SIG-M5 (cell line): ENCODE results near the gene SPTBN4.
"Not testable (repeated sequence)": the region's sequence is repeated elsewhere in the genome, so short reads cannot be mapped to it uniquely, and the experiment has no call there.

Experiments
- DNase-seq: peaks from one replicate; lab custom pipeline; 2025; lab: John Stamatoyannopoulos, UW

The SPTBN4 gene

GRCh38 chr19:40465025-40465556, 1.7 kb upstream of the SPTBN4 start:
- DNase-seq = peak; percentile 53

- DNase-seq = peak; percentile 78
These were observed 1.1 kb upstream of the SPTBN4 start, which contains the start of gene BLVRB for GRCh38 chr19:40465557-40466218. BLVRB (minus strand) TSS chr19:40465745; CDS start chr19:40465688, 57 bp downstream.

GRCh38 chr19:40466219-40466984, 399 bp upstream of the SPTBN4 start:
- DNase-seq = no peak

GRCh38 chr19:40469011-40469410, 2.2 kb downstream of the SPTBN4 start:
- no peak for DNase-seq

- DNase-seq = no peak
These were observed 4.3 kb downstream of the SPTBN4 start for GRCh38 chr19:40471111-40471510.

GRCh38 chr19:40472516-40472915, 5.7 kb downstream of the SPTBN4 start:
- DNase-seq = no peak

- no peak for DNase-seq
These were observed 7.9 kb downstream of the SPTBN4 start for GRCh38 chr19:40474737-40475136.

- DNase-seq = not testable (repeated sequence)
These were observed 9.3 kb downstream of the SPTBN4 start for GRCh38 chr19:40475878-40476644.

GRCh38 chr19:40486017-40486416, 19.2 kb downstream of the SPTBN4 start:
- no peak for DNase-seq

- no peak for DNase-seq
These were observed 23.1 kb downstream of the SPTBN4 start for GRCh38 chr19:40489882-40490230.

- DNase-seq = no peak
These were observed 25.5 kb downstream of the SPTBN4 start for GRCh38 chr19:40492274-40492673.

- DNase-seq = no peak
These were observed 27.0 kb downstream of the SPTBN4 start for GRCh38 chr19:40493778-40494177.

GRCh38 chr19:40494191-40494838, 27.5 kb downstream of the SPTBN4 start:
- DNase-seq = no peak

- DNase-seq = no peak
These were observed 30.4 kb downstream of the SPTBN4 start for GRCh38 chr19:40497214-40497613.

GRCh38 chr19:40499320-40499719, 32.5 kb downstream of the SPTBN4 start:
- no peak for DNase-seq

GRCh38 chr19:40500678-40501530, 34.1 kb downstream of the SPTBN4 start:
- DNase-seq = not testable (repeated sequence)

- no peak for DNase-seq
These were observed 34.8 kb downstream of the SPTBN4 start for GRCh38 chr19:40501599-40501998.

GRCh38 chr19:40502081-40502480, 35.3 kb downstream of the SPTBN4 start:
- no peak for DNase-seq

- no peak for DNase-seq
These were observed 36.0 kb downstream of the SPTBN4 start for GRCh38 chr19:40502647-40503319.

GRCh38 chr19:40503320-40503695, 36.5 kb downstream of the SPTBN4 start:
- no peak for DNase-seq

- DNase-seq = no peak
These were observed 39.3 kb downstream of the SPTBN4 start for GRCh38 chr19:40506099-40506498.
